Liver (tissue), 9 donors: Measurements from ENCODE around the gene COQ8A. TPM values are rescaled to one million over a fixed set of nuclear protein-coding genes. Genes with fewer than 3 reads are reported as not detected.

Experiments
- DNase-seq: peaks from one replicate; pipeline ENCODE4 v3.0.0-alpha.2; 2017; ENCODE audit warnings: low spot score
- H3K27ac ChIP-seq, 2 donors: one replicate each; pipeline ENCODE4 v1.7.0; 2013; ENCODE audit warnings: inconsistent platforms in 2 of 2, low read length in 2 of 2, control low read depth in 1 of 2, low read depth in 1 of 2, mild to moderate bottlenecking in 1 of 2
- H3K27me3 ChIP-seq, 4 donors: one replicate each; pipeline versions ENCODE4 v1.6.1 to v1.7.0; 2013; ENCODE audit warnings: low read length in 3 of 4, inconsistent platforms in 1 of 4, mild to moderate bottlenecking in 1 of 4, moderate library complexity in 1 of 4; ENCODE audit not compliant: control insufficient read depth in 4 of 4, insufficient read depth in 4 of 4
- H3K36me3 ChIP-seq, 4 donors: one replicate each; pipeline versions ENCODE4 v1.6.1 to v1.7.0; 2013; ENCODE audit warnings: low read length in 3 of 4, mild to moderate bottlenecking in 3 of 4, low read depth in 1 of 4, moderate library complexity in 1 of 4; ENCODE audit not compliant: control insufficient read depth in 4 of 4, insufficient read depth in 3 of 4
- H3K4me1 ChIP-seq, 4 donors: one replicate each; pipeline versions ENCODE4 v1.6.1 to v1.7.0; 2013; ENCODE audit warnings: low read length in 3 of 4, mild to moderate bottlenecking in 3 of 4, moderate library complexity in 1 of 4; ENCODE audit not compliant: control insufficient read depth in 4 of 4, insufficient read depth in 4 of 4
- H3K4me3 ChIP-seq, 3 donors: one replicate each; pipeline versions ENCODE4 v1.6.1 to v1.7.0; 2013; ENCODE audit warnings: low read length in 3 of 3, control low read depth in 1 of 3, low read depth in 1 of 3, mild to moderate bottlenecking in 1 of 3
- H3K9ac ChIP-seq, 2 donors: one replicate each; pipeline ENCODE4 v1.7.0; 2013; ENCODE audit warnings: low read length in 2 of 2, mild to moderate bottlenecking in 2 of 2, moderate library complexity in 2 of 2, control low read depth in 1 of 2, low read depth in 1 of 2
- H3K9me3 ChIP-seq, 4 donors: one replicate each; pipeline versions ENCODE4 v1.6.1 to v1.7.0; 2013; ENCODE audit warnings: low read length in 3 of 4; ENCODE audit not compliant: control insufficient read depth in 4 of 4
- FOXA1 ChIP-seq: IDR thresholded peaks from 2 replicates; pipeline ENCODE4 v1.6.1; 2016; ENCODE audit warnings: antibody characterized with exemption
- GABPA ChIP-seq, 2 donors: IDR thresholded peaks in 1 of 2; conservative IDR thresholded peaks in 1 of 2; 2 replicates each; pipeline ENCODE4 v1.6.1; 2016; ENCODE audit warnings: antibody characterized with exemption in 2 of 2, mild to moderate bottlenecking in 1 of 2, moderate library complexity in 1 of 2
- HNF4A ChIP-seq, 2 donors: conservative IDR thresholded peaks; 2 replicates each; pipeline ENCODE4 v1.6.1; 2016; ENCODE audit warnings: antibody characterized with exemption in 2 of 2, mild to moderate bottlenecking in 2 of 2
- HNF4G ChIP-seq: IDR thresholded peaks from 2 replicates; pipeline ENCODE4 v1.6.1; 2016; ENCODE audit warnings: antibody characterized with exemption
- JUND ChIP-seq, 2 donors: IDR thresholded peaks; 2 replicates each; pipeline ENCODE4 v1.6.1; 2016; ENCODE audit warnings: antibody characterized with exemption in 2 of 2
- NR2F2 ChIP-seq: IDR thresholded peaks from 2 replicates; pipeline ENCODE4 v1.6.1; 2016; ENCODE audit warnings: antibody characterized with exemption
- RXRA ChIP-seq, 2 donors: IDR thresholded peaks; 2 replicates each; pipeline ENCODE4 v1.6.1; 2017 to 2018; ENCODE audit warnings: antibody characterized with exemption in 2 of 2, mild to moderate bottlenecking in 1 of 2
- SP1 ChIP-seq: IDR thresholded peaks from 2 replicates; pipeline ENCODE4 v1.6.1; 2018; ENCODE audit warnings: antibody characterized with exemption, mild to moderate bottlenecking
- WGBS: extraction: QIAGEN DNeasy Blood & Tissue Kit; methylation state at CpG from one replicate; pipeline ENCODE4 v1.1.7; 2013; 5-methylcytosine and 5-hydroxymethylcytosine counted together
- polyA plus RNA-seq, 2 donors: library from polyadenylated mRNA; stranded (reverse) in 1 of 2; unstranded in 1 of 2; fragments of 200-250 nt in 1 of 2; fragments of >200 nt in 1 of 2; fragmentation: Nextera tagmentation in 1 of 2; extraction: Ambion mirVana in 1 of 2; gene quantifications; one replicate each; pipeline versions ENCODE4 v1.2.1 to v1.2.3, GENCODE V29; 2013 to 2015
- total RNA-seq, 2 donors: library from RNA; depleted of rRNA; stranded (reverse); fragments of >200 nt; gene quantifications; one replicate each; pipeline ENCODE4 v1.2.3, GENCODE V29; 2014
- TF ChIP-seq, protein P1 (sequence below): IDR thresholded peaks from 2 replicates; pipeline ENCODE4 v1.6.1; 2016; ENCODE audit warnings: antibody characterized with exemption
- TF ChIP-seq, protein P2 (sequence below): fragments of 150-350 bp; IDR thresholded peaks from 2 replicates; pipeline ENCODE4 v1.5.1; 2017; ENCODE audit warnings: improper control_type of control experiment, low read depth, low read length; ENCODE audit not compliant: missing input control
- TF ChIP-seq, protein P3 (sequence below): IDR thresholded peaks from 2 replicates; pipeline ENCODE4 v1.6.1; 2016; ENCODE audit warnings: antibody characterized with exemption, mild to moderate bottlenecking
- TF ChIP-seq, protein P4 (sequence below): IDR thresholded peaks from 2 replicates; pipeline ENCODE4 v1.6.1; 2016; ENCODE audit warnings: antibody characterized with exemption
- TF ChIP-seq, protein P5 (sequence below): IDR thresholded peaks from 2 replicates; pipeline ENCODE4 v1.6.1; 2016; ENCODE audit warnings: antibody characterized with exemption
- donor health status: healthy.
- donor health status: healthy.
- donor health status: healthy.
- donor health status: healthy.
- donor health status: healthy.

The COQ8A gene
- total and polyA plus RNA-seq, 4 donors: 24.4 to 60.0 (median 54.9) TPM

DNA sequence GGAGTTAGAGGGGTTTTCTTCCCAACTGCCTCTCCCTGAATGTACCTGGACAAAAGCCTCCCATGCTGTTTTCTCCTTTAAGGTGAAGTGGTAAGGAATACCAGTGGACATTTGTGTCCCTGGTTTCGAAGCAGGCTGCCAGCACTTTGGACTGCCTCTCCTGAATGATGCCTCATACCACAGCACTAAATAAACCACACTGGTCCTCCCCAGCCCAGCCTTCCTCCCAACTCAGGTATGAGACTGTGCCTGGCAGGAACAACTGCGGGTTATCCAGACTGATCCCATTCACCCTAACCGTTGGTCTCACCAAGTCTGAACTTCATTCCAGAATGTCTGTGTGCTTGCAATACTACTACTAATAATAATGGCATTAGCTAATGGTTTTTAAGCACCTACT lies 9.3 kb downstream of the COQ8A start:
- H3K9ac ChIP-seq: no peak overlapping the region
- no peak overlapping the region for H3K4me3 ChIP-seq
- H3K27me3 ChIP-seq: no peaks in the 10 kb centered on the region
- H3K9me3 ChIP-seq: no peaks in the 10 kb centered on the region
- no peak for TF ChIP-seq SP1
- TF ChIP-seq, protein P1, sequence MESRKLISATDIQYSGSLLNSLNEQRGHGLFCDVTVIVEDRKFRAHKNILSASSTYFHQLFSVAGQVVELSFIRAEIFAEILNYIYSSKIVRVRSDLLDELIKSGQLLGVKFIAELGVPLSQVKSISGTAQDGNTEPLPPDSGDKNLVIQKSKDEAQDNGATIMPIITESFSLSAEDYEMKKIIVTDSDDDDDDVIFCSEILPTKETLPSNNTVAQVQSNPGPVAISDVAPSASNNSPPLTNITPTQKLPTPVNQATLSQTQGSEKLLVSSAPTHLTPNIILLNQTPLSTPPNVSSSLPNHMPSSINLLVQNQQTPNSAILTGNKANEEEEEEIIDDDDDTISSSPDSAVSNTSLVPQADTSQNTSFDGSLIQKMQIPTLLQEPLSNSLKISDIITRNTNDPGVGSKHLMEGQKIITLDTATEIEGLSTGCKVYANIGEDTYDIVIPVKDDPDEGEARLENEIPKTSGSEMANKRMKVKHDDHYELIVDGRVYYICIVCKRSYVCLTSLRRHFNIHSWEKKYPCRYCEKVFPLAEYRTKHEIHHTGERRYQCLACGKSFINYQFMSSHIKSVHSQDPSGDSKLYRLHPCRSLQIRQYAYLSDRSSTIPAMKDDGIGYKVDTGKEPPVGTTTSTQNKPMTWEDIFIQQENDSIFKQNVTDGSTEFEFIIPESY: no peak
- H3K36me3 ChIP-seq: peaks cover 0 to 4% (median under 1%) of the 10 kb centered on the region in 4 donors
- H3K4me1 ChIP-seq: peaks cover 12 to 43% (median 27%) of the 10 kb centered on the region in 4 donors
- DNase-seq: no peak
- no peak overlapping the region for H3K27ac ChIP-seq
- WGBS: 94% methylated on average over 3 of the region's 3 CpGs

DNA sequence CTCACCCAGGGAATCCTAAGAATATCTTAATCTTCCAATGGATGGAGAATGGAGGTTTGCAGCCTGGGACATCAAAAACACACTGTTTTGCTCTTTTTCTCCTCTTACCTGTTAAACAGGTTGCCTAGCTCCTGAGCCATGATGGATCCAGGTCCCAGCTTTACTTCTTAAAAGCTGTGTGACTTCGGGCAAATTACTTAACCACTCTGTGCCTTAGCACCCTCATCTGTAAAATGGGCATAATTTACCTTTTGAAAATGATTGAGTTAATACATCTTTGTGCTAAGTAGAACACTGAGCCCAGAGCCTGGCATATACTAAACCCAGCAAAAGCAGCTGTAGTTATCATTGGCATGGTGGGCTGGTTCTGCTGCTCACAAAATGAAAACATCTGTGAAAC lies 10.2 kb downstream of the COQ8A start:
- Histone ChIP-seq H3K27ac (no peak overlapping the region), H3K36me3 (peaks cover 0 to 4% (median under 1%) of the 10 kb centered on the region in 4 donors), H3K27me3 (no peaks in the 10 kb centered on the region), H3K9ac (no peak overlapping the region), H3K9me3 (no peaks in the 10 kb centered on the region), H3K4me3 (no peak overlapping the region), H3K4me1 (peaks cover 12 to 36% (median 21%) of the 10 kb centered on the region in 4 donors)
- TF ChIP-seq SP1 (no peak), RXRA (IDR thresholded peaks at IDR 0.05) (no peak), GABPA (IDR thresholded peaks at IDR 0.05 in 1 of 2, conservative IDR thresholded peaks at IDR 0.05 in 1 of 2) (no peak), NR2F2 (no peak), HNF4A (conservative IDR thresholded peaks at IDR 0.05) (no peak), FOXA1 (no peak), JUND (IDR thresholded peaks at IDR 0.05) (no peak)
- TF ChIP-seq, protein P2, sequence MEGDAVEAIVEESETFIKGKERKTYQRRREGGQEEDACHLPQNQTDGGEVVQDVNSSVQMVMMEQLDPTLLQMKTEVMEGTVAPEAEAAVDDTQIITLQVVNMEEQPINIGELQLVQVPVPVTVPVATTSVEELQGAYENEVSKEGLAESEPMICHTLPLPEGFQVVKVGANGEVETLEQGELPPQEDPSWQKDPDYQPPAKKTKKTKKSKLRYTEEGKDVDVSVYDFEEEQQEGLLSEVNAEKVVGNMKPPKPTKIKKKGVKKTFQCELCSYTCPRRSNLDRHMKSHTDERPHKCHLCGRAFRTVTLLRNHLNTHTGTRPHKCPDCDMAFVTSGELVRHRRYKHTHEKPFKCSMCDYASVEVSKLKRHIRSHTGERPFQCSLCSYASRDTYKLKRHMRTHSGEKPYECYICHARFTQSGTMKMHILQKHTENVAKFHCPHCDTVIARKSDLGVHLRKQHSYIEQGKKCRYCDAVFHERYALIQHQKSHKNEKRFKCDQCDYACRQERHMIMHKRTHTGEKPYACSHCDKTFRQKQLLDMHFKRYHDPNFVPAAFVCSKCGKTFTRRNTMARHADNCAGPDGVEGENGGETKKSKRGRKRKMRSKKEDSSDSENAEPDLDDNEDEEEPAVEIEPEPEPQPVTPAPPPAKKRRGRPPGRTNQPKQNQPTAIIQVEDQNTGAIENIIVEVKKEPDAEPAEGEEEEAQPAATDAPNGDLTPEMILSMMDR: no peak
- TF ChIP-seq, protein P3, sequence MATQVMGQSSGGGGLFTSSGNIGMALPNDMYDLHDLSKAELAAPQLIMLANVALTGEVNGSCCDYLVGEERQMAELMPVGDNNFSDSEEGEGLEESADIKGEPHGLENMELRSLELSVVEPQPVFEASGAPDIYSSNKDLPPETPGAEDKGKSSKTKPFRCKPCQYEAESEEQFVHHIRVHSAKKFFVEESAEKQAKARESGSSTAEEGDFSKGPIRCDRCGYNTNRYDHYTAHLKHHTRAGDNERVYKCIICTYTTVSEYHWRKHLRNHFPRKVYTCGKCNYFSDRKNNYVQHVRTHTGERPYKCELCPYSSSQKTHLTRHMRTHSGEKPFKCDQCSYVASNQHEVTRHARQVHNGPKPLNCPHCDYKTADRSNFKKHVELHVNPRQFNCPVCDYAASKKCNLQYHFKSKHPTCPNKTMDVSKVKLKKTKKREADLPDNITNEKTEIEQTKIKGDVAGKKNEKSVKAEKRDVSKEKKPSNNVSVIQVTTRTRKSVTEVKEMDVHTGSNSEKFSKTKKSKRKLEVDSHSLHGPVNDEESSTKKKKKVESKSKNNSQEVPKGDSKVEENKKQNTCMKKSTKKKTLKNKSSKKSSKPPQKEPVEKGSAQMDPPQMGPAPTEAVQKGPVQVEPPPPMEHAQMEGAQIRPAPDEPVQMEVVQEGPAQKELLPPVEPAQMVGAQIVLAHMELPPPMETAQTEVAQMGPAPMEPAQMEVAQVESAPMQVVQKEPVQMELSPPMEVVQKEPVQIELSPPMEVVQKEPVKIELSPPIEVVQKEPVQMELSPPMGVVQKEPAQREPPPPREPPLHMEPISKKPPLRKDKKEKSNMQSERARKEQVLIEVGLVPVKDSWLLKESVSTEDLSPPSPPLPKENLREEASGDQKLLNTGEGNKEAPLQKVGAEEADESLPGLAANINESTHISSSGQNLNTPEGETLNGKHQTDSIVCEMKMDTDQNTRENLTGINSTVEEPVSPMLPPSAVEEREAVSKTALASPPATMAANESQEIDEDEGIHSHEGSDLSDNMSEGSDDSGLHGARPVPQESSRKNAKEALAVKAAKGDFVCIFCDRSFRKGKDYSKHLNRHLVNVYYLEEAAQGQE: no peak
- 96% methylated on average over 1 of the region's 1 CpG for WGBS
- no peak for DNase-seq

DNA sequence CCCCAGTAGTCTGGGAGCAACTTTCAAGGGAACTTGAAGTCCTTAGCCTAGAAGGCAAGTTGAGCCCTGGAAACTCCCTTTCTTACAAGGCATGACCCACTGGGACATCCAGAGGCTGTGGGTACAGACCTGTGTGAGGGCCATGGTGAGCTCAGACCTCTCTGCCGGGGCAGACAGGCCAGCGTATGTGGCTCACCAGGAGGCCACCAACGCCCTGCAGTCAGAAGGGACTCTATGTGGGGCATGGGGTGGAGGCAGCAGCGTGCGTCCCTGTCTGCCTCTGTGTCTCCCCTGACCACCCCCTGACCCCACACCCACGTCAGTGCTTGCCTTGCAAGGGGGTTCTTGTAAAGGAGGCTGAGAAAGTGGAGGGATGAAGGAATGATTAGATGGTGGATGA lies 10.8 kb downstream of the COQ8A start:
- WGBS: 78% methylated on average over 6 of the region's 6 CpGs
- TF ChIP-seq NR2F2: no peak
- TF ChIP-seq, protein P4, sequence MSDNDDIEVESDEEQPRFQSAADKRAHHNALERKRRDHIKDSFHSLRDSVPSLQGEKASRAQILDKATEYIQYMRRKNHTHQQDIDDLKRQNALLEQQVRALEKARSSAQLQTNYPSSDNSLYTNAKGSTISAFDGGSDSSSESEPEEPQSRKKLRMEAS: no peak
- TF ChIP-seq RXRA (IDR thresholded peaks at IDR 0.05): no peak
- TF ChIP-seq, protein P5, sequence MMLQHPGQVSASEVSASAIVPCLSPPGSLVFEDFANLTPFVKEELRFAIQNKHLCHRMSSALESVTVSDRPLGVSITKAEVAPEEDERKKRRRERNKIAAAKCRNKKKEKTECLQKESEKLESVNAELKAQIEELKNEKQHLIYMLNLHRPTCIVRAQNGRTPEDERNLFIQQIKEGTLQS: no peak
- no peak for TF ChIP-seq HNF4G
- H3K9ac ChIP-seq: no peak overlapping the region
- H3K4me3 ChIP-seq: no peak overlapping the region
- peaks cover 0 to 4% (median under 1%) of the 10 kb centered on the region in 4 donors for H3K36me3 ChIP-seq
- peaks cover 11 to 30% (median 16%) of the 10 kb centered on the region in 4 donors for H3K4me1 ChIP-seq
- no peaks in the 10 kb centered on the region for H3K9me3 ChIP-seq
- H3K27ac ChIP-seq: no peak overlapping the region
- DNase-seq: no peak
- no peaks in the 10 kb centered on the region for H3K27me3 ChIP-seq
